A549 treated with ZK216348 at 1 μM for 4 hours (cell line): ENCODE results near the gene NR0B1. TPM values are rescaled to one million over a fixed set of nuclear protein-coding genes. Genes with fewer than 3 reads are reported as not detected.

Experiments
- total RNA-seq: library from RNA; stranded (reverse); fragments of 200-300 nt; extraction: Qiagen RNA extraction; gene quantifications from 5 replicates; pipeline ENCODE4 v1.2.3, GENCODE V29; 2022; ENCODE audit warnings: low read depth

NR0B1 gene, protein sequence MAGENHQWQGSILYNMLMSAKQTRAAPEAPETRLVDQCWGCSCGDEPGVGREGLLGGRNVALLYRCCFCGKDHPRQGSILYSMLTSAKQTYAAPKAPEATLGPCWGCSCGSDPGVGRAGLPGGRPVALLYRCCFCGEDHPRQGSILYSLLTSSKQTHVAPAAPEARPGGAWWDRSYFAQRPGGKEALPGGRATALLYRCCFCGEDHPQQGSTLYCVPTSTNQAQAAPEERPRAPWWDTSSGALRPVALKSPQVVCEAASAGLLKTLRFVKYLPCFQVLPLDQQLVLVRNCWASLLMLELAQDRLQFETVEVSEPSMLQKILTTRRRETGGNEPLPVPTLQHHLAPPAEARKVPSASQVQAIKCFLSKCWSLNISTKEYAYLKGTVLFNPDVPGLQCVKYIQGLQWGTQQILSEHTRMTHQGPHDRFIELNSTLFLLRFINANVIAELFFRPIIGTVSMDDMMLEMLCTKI
- 26.1 to 36.6 TPM (median 26.9 TPM) in 5 replicates for total RNA-seq

DNA sequence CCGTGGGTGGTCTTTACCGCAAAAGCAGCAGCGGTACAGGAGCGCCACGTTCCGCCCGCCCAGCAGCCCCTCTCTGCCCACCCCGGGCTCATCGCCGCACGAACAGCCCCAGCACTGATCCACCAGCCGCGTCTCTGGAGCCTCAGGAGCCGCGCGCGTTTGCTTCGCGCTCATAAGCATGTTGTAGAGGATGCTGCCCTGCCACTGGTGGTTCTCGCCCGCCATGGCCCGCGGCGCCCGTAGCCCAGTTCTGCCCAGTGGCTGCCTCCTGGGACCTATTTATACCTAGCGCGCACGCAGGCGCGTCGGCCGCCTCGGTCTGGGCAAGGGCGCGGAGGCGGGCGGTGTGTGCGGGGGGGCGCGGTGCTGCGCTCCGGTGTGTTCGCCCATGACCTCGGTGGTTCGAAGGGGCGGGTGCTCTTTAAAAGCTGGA lies at the start of gene NR0B1:
Gene NR0B1, minus strand, starts transcription at position 252 of the 433 bp plus-strand sequence. Its CDS starts 27 bp downstream, at position 225.

Other genes starting within 250 kb of the NR0B1 start
- gene MAGEB2, start 93.8 kb downstream of the NR0B1 start, total RNA-seq = not detected in 5 replicates
- not detected in 5 replicates for gene MAGEB3, start 78.7 kb downstream of the NR0B1 start, total RNA-seq
- gene MAGEB4, start 67.4 kb downstream of the NR0B1 start, total RNA-seq = not detected in 5 replicates
- not detected in 5 replicates for gene MAGEB1, start 62.2 kb downstream of the NR0B1 start, total RNA-seq